HCT116 (cell line): ENCODE results near the gene SNRPB.

ENCODE experiments used
- CTCF ChIP-seq, 3 experiments: fragments of 200-600 bp in 1 of 3; sonication (generic) in 1 of 3; IDR thresholded peaks in 2 of 3; conservative IDR thresholded peaks in 1 of 3; 2 replicates each; pipeline ENCODE4 v1.5.1; 2012 to 2017; ENCODE audit warnings: low read depth in 2 of 3, low read length in 2 of 3, antibody characterized with exemption in 1 of 3, borderline replicate concordance in 1 of 3, control low read depth in 1 of 3, mild to moderate bottlenecking in 1 of 3, mixed read lengths in 1 of 3, mixed run types in 1 of 3, moderate library complexity in 1 of 3; ENCODE audit not compliant: insufficient read depth in 1 of 3
- REST ChIP-seq: IDR thresholded peaks from 2 replicates; pipeline ENCODE4 v1.6.1; 2012; ENCODE audit warnings: low read depth

- no peak for TF ChIP-seq REST
- TF ChIP-seq CTCF (IDR thresholded peaks at IDR 0.05 in 2 of 3, conservative IDR thresholded peaks at IDR 0.05 in 1 of 3; ENCODE audit: borderline replicate concordance in 1 of 3, insufficient read depth in 1 of 3, low read depth in 2 of 3, low read length in 2 of 3): no peak
Measured at GRCh38 chr20:2509794-2510193, 39.2 kb upstream of the SNRPB start.
